HG03520 (cell line): Measurements from ENCODE around the gene NUP88.
"Not testable (repeated sequence)": the region's sequence is repeated elsewhere in the genome, so short reads cannot be mapped to it uniquely, and the experiment has no call there.

Source experiments
- ATAC-seq: cut with Tn5 transposase; IDR thresholded peaks from one replicate; pipeline ENCODE4 v1.9.1; 2021; ENCODE audit warnings: mild to moderate bottlenecking, moderate library complexity; ENCODE audit not compliant: unreplicated experiment

NUP88 gene

DNA sequence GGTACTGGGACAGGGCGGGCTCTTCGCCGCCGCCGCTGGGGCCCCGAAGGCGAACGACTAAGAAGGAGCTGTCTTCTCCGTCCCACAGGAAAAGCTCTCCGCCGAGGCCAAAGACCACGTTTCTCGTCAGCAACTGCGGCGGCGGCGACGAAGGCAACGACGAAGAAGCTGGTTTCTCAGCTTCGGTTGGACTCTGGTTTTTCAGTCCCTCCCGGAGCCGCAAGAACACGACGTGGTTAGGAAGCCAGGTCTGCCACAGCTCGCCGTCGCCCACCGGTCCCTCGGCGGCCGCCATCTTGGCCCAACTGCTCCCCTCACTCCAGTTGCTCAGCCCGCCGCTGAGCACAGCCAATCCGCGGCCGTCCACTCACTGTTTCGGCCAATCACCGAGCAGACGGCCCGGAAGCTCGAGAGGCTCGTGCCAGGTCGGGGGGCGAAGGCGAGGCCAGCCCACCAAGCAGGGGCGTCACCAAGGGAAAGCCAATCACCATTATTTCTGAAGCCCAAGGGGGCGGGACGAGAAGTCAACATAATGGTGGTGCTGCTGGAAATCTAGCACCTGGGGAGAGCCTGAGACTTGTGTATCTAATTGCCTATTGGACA, at the start of gene NUP88:
NUP88 (minus strand) TSS at position 307 of the 603 bp plus-strand sequence; CDS start at position 295, 12 bp downstream.
- peak; percentile 77 for ATAC-seq

DNA sequence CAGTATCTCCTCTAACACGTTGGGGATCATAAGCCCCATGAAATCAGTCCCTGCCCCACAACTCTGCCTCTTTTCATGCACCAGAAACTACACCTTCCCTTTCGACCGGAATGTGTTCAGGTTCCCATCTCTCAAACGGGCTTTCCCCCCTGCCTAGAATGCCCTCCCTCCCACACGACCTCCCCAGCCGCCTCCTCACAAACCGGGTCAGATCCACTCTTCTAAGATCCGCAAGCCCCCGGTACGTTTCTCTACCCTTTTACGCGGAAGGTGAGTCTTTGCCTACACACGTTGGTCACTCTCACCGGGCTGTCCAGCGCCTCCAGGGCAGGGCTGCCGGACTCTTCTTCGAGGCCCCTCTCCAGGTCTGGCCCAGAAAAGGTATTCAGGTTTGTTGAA, 48.6 kb upstream of the NUP88 start:
- ATAC-seq = no peak

DNA sequence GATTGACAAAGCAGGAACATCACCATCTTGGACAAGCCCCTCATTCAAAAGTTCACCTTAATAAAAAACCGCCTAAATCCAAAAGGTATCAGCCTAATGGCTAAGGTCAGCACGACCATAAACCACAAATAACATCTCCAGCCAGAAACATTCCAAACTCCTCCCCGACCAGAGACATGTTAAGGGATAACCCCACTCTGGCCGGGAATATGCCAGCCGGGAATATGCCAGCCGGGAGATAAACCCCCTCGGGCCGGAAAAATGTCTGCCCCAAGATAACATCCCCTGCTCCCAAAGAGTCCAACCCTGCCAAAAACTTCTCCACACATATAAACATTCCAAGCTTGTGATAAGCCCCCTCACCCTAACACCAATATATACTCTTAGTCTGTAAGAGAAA, 48.0 kb upstream of the NUP88 start:
- no peak for ATAC-seq

DNA sequence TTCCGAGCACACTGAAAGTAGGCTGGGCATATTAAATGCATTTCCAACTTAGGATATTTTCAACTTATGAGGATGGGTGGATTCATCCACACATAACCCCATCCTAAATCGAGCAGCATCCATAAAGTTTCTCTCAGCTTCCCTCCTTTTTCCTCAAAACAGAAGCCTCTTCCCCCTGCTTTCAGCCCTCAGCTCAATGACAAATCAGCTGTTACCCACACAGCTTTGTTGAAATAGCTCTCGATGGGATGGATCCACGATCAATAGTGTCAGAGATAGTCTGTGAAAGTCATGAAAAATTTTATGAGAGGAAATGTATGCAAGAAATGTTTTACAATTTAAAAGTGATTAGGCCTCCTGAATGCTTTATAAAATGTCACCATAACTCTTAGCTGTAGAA, 46.8 kb upstream of the NUP88 start:
- no peak for ATAC-seq

DNA sequence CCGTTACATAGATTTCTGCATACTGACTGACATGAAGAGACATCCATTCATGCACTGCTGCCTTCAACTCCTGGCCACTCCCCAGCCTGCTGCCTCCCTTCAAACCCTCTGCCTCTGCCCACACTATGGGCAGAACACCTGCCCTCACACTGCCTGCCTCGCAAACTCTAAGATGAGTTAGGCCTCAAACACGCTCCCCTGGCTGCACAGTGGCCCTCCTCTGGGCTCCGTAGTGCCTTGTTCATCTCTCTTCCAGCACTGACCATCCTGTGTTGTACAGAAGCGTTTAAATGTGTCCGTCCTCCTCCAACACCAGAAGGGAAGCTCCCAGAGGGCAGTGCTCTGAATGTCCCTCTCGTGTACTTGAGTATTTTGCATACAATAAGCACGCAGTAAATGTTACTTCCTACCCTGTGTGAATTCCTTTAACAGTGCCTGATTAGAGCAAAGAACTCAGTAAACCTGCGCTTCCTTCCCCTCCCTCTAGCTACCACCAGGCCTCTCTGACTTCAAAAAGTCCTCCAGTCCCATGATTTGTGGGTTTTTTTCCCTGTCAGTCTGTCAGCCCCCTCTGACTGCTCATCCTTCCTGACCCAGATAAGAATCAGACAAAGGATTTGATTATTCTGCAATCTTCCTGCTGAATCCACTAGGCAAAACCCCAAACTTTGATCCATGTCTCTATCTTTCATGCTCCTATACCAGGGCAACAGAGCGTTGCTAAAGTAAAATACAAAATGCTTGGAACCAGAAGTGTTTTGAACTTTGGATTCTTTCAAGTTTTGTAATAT, 45.5 kb upstream of the NUP88 start:
- ATAC-seq = no peak

DNA sequence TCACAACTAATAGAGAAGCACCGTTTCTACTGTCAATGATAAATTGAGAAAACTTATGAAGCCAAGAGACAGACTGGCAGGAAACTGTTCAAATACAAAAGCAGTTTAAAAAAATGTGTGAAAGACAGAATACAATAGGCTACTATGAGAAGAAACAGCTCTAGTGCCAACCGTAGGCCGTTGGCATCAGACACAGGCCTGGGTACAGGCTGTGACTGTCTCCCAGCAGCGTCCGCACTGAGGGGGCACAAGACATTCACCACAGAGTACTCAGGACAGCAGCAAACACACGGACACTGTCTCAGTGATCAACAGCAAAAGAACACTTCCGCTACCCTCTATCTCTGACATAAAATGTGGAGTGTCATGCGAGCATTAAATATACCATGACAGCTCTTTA, 27.3 kb upstream of the NUP88 start:
- ATAC-seq = no peak

DNA sequence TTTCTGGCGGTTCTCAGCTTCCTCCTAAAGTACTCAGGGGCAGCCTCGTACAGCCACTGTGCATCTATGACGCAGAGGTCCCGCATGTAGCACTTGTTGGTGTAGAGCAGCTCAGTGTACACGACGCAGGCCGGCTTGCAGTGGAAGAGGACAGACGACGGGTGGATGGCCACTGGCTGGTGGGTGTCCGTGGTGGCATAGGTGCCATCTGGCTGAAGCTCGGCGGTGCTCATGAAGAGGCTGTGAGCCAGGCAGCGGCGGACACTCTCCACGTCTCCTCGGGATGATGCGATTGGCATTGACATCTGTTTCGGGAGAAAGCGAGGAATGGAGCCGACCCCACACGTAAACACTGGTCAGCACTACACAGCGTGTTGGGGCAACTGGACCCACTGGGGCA, 24.7 kb upstream of the NUP88 start:
- no peak for ATAC-seq

DNA sequence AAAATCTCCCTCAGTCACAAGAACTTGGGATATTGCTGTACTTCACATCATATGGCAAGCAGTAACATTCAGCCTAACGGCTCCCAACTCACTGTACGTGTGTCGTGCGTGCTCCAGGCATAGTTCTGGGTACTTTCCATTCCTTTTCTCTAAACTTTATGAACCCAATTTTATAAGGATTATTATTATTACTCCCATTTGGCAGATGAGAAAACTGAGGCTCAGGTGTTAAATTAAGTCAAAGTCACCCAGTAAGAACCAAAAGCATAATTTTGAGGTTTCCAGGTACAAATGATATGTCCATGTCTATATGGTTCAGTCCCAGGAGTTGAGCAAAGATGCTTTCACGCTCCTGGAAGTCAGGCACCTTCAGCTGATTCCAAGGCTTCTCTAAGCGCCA, 24.3 kb upstream of the NUP88 start:
- no peak for ATAC-seq

DNA sequence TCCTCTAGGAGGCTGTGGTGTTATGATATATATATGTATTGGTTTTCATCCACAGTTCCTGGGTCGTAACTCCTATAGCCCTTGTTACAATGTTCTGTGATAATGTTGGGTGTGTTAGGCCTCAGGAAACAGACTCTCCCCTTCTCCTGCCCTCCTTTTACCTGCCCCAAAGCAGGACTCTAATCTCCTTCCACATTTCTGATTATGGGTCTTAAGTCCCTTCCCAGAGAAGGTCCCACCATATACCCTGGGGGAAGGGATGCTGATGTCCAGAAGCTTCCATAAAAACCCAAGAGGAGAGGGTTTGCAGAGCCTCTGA, 19.9 kb upstream of the NUP88 start:
- no peak for ATAC-seq

DNA sequence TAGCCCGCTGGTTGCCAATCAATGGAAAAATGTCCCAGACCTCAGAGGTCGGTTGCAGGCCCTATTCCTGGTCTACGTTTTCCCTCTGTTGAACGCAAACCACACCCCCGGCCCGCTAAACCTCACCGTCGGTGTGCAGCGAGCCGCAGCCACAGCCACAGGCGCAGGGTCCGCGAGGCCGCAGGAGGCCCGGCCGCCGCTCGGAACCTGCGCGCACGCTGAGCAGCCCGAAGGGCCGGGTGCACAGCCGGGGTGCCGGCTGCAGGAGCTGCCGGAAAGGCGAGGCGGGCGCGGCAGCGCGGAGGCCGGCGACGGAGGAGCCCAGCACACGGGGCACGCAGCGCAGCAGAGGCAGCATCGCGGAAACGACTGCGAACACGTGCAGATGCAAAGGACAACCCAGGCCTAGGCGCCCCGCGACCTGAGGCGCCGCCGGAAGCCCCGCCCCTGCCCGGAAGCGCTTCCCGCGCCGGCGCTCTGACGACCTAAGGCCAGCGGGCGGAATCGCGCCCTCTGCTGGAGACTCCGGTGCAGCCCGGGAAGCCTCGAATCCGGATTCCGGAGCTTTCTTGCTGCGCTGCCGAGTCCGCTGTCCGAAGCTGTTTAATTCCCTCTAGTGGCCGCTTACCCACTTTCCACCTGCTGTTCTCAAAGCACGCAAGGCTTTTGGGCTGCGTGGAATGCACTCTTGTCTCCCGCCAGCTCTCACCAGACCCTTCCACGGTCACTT, 19.4 kb upstream of the NUP88 start, which contains the start of gene C1QBP:
C1QBP (minus strand) TSS at position 440 of the 730 bp plus-strand sequence; CDS start at position 358, 82 bp downstream.
- peak; percentile 80 for ATAC-seq

DNA sequence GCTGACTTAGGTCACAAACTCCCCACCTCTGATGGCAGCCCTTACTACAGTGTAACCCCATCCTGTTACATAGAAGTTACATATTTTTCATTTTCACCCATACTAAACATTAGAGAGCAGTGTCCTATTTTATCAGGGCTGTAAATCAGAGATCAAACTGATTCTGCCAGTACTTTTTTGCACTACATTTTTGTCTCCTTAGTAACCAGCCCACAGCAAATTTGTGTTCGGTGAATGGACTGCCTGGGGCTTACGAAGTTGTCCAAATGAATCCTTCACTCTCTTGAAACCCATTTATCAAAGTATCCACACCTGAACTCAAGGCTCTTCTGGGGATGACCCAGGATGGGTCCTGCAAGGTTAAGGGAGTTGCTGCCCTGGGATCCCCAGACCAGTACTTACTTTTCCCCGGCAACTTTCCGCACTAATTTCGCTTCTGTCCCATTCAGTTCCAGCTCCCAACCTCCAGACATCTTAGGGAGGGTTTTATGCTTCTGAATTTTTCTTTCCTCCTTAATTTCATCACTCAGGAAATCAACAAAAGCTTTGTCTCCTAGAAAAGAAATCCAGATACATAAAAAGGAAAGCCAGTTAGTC, 18.4 kb upstream of the NUP88 start:
- ATAC-seq = no peak

DNA sequence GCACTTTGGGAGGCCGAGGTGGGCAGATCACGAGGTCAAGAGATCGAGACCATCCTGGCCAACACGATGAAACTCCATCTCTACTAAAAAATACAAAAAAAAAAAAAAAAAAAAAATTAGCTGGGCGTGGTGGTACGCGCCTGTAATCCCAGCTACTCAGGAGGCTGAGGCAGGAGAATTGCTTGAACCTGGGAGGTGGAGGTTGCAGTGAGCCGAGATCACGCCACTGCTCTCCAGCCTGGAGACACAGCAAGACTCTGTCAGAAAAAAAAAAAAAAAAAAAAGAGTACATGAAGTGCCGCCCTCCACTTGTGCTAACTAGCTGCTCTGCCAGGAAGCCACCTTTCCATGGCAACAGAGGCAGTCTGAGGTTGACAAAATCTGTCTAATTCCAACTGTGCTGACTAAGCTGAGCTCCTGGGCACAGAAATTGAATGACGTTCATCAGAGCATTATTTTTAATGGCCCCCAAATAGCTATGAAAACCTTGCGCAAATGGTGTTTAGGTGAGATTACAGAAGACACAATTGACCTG, 16.4 kb upstream of the NUP88 start:
- not testable (repeated sequence) for ATAC-seq

DNA sequence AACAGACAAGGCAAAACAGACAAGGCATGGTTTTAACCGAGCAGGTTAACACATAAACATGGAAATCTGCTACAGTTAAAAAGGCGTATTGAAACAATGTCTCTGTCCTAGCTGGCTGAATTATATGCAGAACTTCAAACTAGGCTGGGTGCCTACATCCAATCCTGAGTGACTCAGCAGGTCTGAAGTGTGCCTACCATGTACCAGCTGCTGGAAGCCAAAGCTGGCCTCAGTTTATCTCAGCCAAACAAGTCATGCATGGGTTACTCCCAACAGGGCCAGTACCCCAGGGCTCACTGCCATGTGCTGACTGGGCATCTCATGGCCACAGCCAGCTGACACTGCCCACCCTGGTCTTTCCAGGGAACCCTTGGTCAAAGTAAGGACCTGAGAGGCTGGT, 15.5 kb upstream of the NUP88 start:
- no peak for ATAC-seq

DNA sequence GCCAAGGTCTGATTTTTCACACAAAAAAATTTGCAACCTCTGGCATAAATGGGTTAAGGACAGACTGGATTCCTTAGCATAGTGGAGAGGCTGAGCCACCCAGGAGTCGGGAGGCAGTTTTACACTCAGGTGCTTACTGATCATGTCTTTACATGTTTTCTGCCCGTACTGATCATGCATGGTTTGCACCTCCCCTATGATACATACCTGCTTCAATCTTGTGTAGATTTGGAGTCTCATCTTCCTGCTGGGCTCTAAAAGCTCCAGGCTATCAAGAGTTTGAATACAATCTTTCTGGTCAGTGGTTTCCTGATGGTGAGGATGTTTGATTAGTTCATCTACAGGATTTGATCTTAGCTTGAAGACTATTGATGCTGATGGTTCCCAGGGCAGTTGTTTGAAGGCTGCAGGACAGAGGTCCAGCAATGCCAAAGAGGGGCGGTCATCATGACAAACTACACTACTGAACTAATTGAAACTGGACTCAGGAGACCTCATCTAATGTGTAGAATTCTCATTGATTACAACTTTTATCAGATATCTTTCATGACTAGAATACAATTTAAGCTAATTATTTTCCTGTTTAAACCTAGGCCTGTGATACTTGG, 12.6 kb upstream of the NUP88 start:
- ATAC-seq = no peak

DNA sequence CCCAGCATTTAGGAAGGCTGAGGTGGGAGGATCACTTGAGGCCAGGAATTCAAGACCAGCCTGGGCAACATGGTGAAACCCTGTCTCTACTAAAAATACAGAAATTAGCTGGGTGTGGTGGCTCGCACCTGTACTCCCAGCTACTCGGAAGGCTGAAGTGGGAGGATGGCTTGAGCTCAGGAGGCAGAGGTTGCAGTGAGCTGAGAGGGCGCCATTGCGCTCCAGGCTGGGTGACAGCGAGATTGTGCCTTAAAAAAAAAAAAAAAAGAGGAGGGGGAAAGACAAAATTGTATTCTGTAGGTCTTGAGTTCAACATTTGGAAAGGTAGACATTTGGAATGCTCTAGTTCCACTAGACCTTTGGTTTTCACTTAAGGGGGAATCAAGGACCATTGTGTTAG, 11.8 kb upstream of the NUP88 start:
- not testable (repeated sequence) for ATAC-seq

DNA sequence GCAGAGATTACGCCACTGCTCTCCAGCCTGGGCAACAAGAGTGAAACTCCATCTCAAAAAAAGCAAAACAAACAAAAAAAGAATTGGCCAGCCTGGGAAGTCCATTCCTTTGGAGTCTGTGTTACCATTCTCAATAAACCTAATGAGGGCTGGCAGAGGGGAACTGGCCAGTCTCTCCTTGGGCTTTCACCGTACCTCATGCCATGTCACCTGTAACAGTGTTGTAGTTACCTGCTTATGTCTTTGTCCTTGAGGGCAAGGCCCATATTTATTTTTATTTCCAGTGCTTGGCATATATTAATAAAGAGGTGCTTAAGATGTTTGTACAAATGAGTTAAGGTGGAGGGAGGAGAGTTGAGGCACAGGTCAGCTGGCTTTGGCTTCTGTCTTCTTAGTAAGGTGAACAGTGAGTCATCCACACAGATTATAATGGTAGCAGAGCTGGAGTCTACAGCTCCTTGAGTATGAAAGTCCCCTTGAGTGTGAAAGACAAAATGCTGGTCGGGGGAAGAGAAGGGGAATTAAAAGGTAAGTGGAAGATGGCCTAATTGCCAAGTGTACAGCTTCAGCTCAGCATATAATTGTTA, 11.0 kb upstream of the NUP88 start:
- no peak for ATAC-seq

DNA sequence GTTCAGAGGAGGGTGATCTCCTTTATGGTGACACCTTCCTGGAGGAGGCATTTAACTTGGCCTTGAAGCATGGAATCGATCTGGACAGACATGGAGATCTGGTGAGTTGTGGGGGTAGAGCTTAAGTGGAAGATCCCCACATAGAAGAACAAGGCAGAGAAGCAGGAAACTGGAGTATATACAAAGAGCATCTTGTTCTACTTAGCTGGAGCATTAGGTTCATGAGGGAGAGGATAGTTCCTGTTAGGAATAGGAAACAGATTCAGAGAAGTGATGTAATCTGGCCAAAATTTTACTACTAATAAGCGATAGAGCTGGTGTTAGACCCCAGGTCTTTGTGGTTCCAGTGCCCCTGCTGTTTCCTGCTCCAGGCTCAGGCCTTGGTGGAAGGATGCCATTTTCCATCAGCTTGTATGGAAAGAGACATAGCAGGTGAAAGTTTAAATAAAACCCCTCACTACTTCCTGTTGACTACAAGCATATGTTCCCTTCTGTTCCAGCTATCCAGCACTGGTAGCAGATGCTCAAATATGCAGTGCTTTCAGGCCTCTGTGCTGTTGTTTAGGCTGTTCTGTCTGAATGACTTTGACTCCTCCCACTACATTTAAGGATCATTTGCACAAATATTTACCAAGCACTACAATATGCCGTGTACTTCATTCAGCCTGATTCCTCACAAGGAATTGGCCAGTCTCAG, 9.9 kb upstream of the NUP88 start:
- ATAC-seq = no peak

DNA sequence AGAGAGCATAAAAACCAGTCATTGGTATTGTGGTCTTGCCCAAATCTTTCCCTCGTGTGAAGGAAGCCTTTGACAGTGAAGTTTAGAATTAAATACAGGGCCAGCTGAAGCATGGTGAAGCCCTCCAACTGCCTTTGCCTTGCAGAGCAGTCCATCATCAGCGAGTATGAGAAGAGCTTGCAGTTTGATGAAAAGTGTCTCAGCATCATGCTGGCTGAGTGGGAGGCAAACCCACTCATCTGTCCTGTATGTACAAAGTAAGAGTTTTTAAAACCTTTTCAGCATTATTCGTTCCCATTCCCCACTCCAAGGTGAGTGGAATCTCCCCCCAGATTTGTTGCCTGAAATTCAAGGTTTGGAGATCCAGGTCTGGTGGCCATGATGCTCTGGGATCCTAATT, 6.4 kb upstream of the NUP88 start:
- ATAC-seq = no peak

DNA sequence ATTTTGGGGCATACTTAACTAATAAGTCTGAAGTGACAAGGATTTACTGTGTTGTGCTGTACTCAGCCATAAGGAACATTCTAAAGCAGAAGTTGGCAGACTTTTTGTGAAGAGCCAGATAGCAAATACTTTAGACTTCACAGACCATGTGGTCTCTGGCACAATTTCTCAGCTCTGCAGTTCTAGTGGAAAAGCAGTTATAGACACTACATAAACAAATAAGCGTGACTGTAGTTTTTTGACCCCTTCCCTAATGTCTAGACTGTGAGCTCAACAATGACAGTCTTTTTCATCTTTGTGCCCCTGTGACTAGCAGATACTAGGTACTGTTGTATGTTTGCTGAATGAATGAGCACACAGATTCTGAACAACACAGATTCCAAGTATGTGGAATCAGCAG, 5.4 kb upstream of the NUP88 start:
- no peak for ATAC-seq

DNA sequence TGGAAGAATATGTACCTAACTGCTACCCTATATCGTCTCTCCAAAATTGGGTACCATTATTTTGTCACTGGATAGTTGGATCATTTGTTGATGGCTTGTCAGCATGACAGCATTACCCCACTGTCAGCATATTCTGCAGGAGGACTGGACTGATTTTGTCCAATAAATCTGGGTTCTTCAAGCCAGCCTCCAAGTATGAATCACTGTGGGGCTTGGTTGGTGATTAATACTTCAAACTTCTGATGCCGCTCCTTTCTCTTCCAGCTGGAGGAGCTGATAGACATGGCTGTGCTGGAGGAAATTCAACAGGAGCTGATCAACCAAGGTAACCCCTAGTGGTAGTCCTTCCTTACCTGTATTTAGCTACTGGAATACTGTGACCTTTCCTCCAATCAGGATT, 3.0 kb upstream of the NUP88 start:
- ATAC-seq = no peak
